PC-3 (cell line): ENCODE data around the gene SLC22A14. TPM values are rescaled to one million over a fixed set of nuclear protein-coding genes. Genes with fewer than 3 reads are reported as not detected.

Experiments
- ATAC-seq: fragments of 200-7000 bp; cut with Tn5 transposase; 2 replicates; pipeline ENCODE4 v1.9.1; 2020; ENCODE audit warnings: mild to moderate bottlenecking, moderate library complexity
- BruUV-seq: library from RNA; stranded (reverse); fragments of 400-500 nt; replicated peaks from 2 replicates; lab custom pipeline; 2021; lab: Mats Ljungman, UMichigan
- CTCF ChIA-PET: fragments of 300-600 bp; sonication (Branson Sonifier 250); formaldehyde crosslinking; loops from one replicate; lab custom pipeline; 2022; ENCODE audit warnings: antibody characterized with exemption; lab: Charles Lee
- POLR2A ChIA-PET: fragments of 300-600 bp; sonication (Branson Sonifier 250); formaldehyde crosslinking; loops from one replicate; lab custom pipeline; 2022; ENCODE audit warnings: antibody characterized with exemption; ENCODE audit not compliant: unreplicated experiment; lab: Charles Lee
- DNase-seq: peaks from one replicate; pipeline ENCODE4 v3.0.0-alpha.2; 2015
- H2AFZ ChIP-seq: fragments of 300-600 bp; sonication (generic); 2 replicates; pipeline ENCODE4 v1.6.0; 2016; ENCODE audit warnings: antibody characterized with exemption, low read length
- H3F3A ChIP-seq: fragments of 300-600 bp; sonication (generic); one replicate; pipeline ENCODE4 v1.6.0; 2017; ENCODE audit warnings: antibody characterized with exemption, low read length, control low read depth, mild to moderate bottlenecking; ENCODE audit not compliant: unreplicated experiment
- H3K27ac ChIP-seq: fragments of 300-600 bp; sonication (generic); 2 replicates; pipeline ENCODE4 v1.5.1; 2016; ENCODE audit warnings: mild to moderate bottlenecking, low read length
- H3K27me3 ChIP-seq: fragments of 300-600 bp; sonication (generic); 2 replicates; pipeline ENCODE4 v1.6.1; 2016; ENCODE audit warnings: low read length, mixed read lengths
- H3K36me3 ChIP-seq: fragments of 300-600 bp; sonication (generic); 2 replicates; pipeline ENCODE4 v1.6.1; 2016; ENCODE audit warnings: low read depth, mixed run types, low read length, mixed read lengths
- H3K4me1 ChIP-seq: fragments of 300-600 bp; sonication (generic); 2 replicates; pipeline ENCODE4 v1.5.1; 2016; ENCODE audit warnings: low read length; ENCODE audit not compliant: insufficient read depth
- H3K4me2 ChIP-seq: fragments of 300-600 bp; sonication (generic); 2 replicates; pipeline ENCODE4 v1.6.0; 2016; ENCODE audit warnings: low read length
- H3K4me3 ChIP-seq: fragments of 300-600 bp; sonication (generic); 2 replicates; pipeline ENCODE4 v1.5.1; 2016; ENCODE audit warnings: mild to moderate bottlenecking, low read length, mixed read lengths
- H3K79me2 ChIP-seq: fragments of 300-600 bp; sonication (generic); 2 replicates; pipeline ENCODE4 v1.6.1; 2017; ENCODE audit warnings: low read length, mixed read lengths
- H3K9ac ChIP-seq: fragments of 300-600 bp; sonication (generic); 2 replicates; pipeline ENCODE4 v1.6.0; 2016; ENCODE audit warnings: mild to moderate bottlenecking, low read length
- H3K9me2 ChIP-seq: fragments of 300-600 bp; sonication (generic); replicated peaks from 2 replicates; pipeline ENCODE4 v1.6.1; 2016; ENCODE audit warnings: mixed run types, low read length, mixed read lengths
- H3K9me3 ChIP-seq: fragments of 300-600 bp; sonication (generic); 2 replicates; pipeline ENCODE4 v1.6.1; 2016; ENCODE audit warnings: low read length, mixed read lengths
- H4K20me1 ChIP-seq: fragments of 300-600 bp; sonication (generic); 2 replicates; pipeline ENCODE4 v1.6.1; 2016; ENCODE audit warnings: low read length, mixed read lengths
- EZH2 ChIP-seq: fragments of 300-600 bp; sonication (generic); IDR thresholded peaks from one replicate; pipeline ENCODE4 v1.6.1; 2017; ENCODE audit warnings: antibody characterized with exemption, mild to moderate bottlenecking, low read length; ENCODE audit not compliant: unreplicated experiment
- EZH2phosphoT487 ChIP-seq: fragments of 300-600 bp; sonication (generic); IDR thresholded peaks from 2 replicates; pipeline ENCODE4 v1.6.1; 2018; ENCODE audit warnings: mild to moderate bottlenecking, antibody characterized with exemption, low read length, borderline replicate concordance
- intact Hi-C: fragments of 100-400 bp; cut with micrococcal nuclease; formaldehyde crosslinking; loops from 2 replicates; pipeline ENCODE4 v1.9.0; 2023
- total RNA-seq: library from RNA; depleted of rRNA; stranded (reverse); fragments of >200 nt; gene quantifications from 2 replicates; pipeline ENCODE4 v1.2.3, GENCODE V29; 2014
- TF ChIP-seq, protein P1 (sequence below): fragments of 300-600 bp; sonication (generic); conservative IDR thresholded peaks from 2 replicates; pipeline ENCODE4 v1.5.1; 2017; ENCODE audit warnings: antibody characterized with exemption, low read depth, mild to moderate bottlenecking, low read length

Gene SLC22A14
- total RNA-seq, 1 experiment from 2014 or later = 0.07 TPM

DNA sequence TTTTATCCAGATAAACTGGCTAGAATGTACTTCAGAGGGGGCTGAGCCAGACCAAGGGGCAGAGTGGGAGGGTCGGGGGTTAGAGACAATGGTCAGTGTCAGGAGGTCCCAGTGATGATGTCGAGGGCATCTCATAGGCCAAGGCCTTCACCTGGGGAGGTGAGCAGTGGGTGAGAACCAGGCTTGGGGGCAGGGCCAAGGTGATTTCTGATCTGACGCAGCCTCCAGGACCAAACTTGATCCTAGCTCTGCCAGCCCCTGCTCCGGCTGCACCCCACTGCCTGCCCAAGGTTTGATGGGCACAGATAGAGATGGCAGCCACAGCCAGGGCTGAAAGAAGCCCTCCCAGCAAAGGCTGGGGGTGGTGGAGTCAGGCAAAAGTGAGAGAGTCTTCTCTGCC, 79.4 kb downstream of the SLC22A14 start:
- Histone ChIP-seq H3K9me3 (no peaks in the 10 kb centered on the region), H3K27ac (no peak overlapping the region), H3F3A (no peaks in the 10 kb centered on the region), H3K79me2 (no peaks in the 10 kb centered on the region; the same call in 1 of the 2 replicates), H3K9ac (no peak overlapping the region), H4K20me1 (no peaks in the 10 kb centered on the region), H3K9me2 (no peaks in the 10 kb centered on the region), H3K4me2 (no peak overlapping the region), H3K4me1 (no peaks in the 10 kb centered on the region), H3K36me3 (peaks cover 34% of the 10 kb centered on the region), H3K4me3 (no peak overlapping the region), H3K27me3 (no peaks in the 10 kb centered on the region), H2AFZ (no peak overlapping the region)
- ChIA-PET CTCF (no interaction called here), POLR2A (no interaction called here)
- no peak for ATAC-seq
- TF ChIP-seq, protein P1, sequence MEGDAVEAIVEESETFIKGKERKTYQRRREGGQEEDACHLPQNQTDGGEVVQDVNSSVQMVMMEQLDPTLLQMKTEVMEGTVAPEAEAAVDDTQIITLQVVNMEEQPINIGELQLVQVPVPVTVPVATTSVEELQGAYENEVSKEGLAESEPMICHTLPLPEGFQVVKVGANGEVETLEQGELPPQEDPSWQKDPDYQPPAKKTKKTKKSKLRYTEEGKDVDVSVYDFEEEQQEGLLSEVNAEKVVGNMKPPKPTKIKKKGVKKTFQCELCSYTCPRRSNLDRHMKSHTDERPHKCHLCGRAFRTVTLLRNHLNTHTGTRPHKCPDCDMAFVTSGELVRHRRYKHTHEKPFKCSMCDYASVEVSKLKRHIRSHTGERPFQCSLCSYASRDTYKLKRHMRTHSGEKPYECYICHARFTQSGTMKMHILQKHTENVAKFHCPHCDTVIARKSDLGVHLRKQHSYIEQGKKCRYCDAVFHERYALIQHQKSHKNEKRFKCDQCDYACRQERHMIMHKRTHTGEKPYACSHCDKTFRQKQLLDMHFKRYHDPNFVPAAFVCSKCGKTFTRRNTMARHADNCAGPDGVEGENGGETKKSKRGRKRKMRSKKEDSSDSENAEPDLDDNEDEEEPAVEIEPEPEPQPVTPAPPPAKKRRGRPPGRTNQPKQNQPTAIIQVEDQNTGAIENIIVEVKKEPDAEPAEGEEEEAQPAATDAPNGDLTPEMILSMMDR = no peak
- TF ChIP-seq EZH2phosphoT487 (no peak), EZH2 (no peak)
- intact Hi-C loops = no loop called here
- DNase-seq = no peak
- BruUV-seq = no TSS peak

DNA sequence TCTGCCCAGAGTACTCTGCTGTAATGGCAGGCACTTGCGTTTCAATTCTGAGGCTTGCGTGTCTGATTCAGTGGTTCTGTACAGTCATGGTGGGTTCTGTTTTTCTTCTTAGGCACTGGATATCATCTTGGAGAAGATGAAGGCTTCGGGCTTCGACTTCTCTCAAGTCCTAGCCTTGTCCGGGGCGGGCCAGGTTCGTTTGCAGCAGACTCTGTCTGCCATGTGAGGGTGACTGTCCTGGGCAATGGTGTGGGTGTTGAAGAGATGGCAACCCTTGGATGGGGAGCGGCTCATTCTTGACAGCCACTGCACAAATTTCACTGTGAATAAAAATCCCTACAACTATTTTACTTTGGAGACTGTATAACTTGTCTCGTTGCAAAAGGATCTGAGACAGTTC, 80.7 kb downstream of the SLC22A14 start:
- POLR2A ChIA-PET = no interaction called here
- BruUV-seq = no TSS peak

More for the DNA sequence above, 80.7 kb downstream of the SLC22A14 start:
- TF ChIP-seq EZH2phosphoT487 (no peak), EZH2 (no peak)
- TF ChIP-seq, protein P1 = no peak
- Histone ChIP-seq H3K36me3 (peaks cover 41% of the 10 kb centered on the region), H3K9me2 (no peaks in the 10 kb centered on the region), H3K27ac (no peak overlapping the region), H3K79me2 (no peaks in the 10 kb centered on the region; the same call in 1 of the 2 replicates), H3K4me1 (no peaks in the 10 kb centered on the region), H3K9ac (no peak overlapping the region), H3F3A (no peaks in the 10 kb centered on the region), H2AFZ (no peak overlapping the region), H3K4me2 (no peak overlapping the region), H3K27me3 (no peaks in the 10 kb centered on the region), H3K9me3 (no peaks in the 10 kb centered on the region), H3K4me3 (no peak overlapping the region), H4K20me1 (no peaks in the 10 kb centered on the region)
- intact Hi-C loops = no loop called here
- CTCF ChIA-PET = no interaction called here
- DNase-seq (no peak), ATAC-seq (no peak)
